LNCaP clone FGC (cell line): ENCODE measurements around the gene RWDD1.
"Not testable (repeated sequence)": the region's sequence is repeated elsewhere in the genome, so short reads cannot be mapped to it uniquely, and the experiment has no call there.

ENCODE experiments used
- DNase-seq: peaks from one replicate; pipeline ENCODE4 v3.0.0-alpha.2; 2011; ENCODE audit warnings: low read depth
- H3K4me3 ChIP-seq: 2 replicates; pipeline ENCODE4 v1.5.1; 2011; ENCODE audit warnings: mild to moderate bottlenecking, low read depth, low read length, control low read depth
- CTCF ChIP-seq: IDR thresholded peaks from 2 replicates; pipeline ENCODE4 v1.5.1; 2012; ENCODE audit warnings: mild to moderate bottlenecking; ENCODE audit not compliant: control insufficient read depth, insufficient read depth; ENCODE audit errors: extremely low read depth

The RWDD1 gene

GRCh38 chr6:116596815-116597214, 25.5 kb downstream of the RWDD1 start:
- H3K4me3 ChIP-seq, result no peak overlapping the region
- no peak for DNase-seq

GRCh38 chr6:116603916-116604315, 32.6 kb downstream of the RWDD1 start:
- DNase-seq, H3K4me3 ChIP-seq: not testable (repeated sequence)

More at GRCh38 chr6:116596815-116597214, 25.5 kb downstream of the RWDD1 start:
- TF ChIP-seq CTCF, result no peak

GRCh38 chr6:116604868-116605267, 33.6 kb downstream of the RWDD1 start:
- not testable (repeated sequence) for DNase-seq, H3K4me3 ChIP-seq

DNA sequence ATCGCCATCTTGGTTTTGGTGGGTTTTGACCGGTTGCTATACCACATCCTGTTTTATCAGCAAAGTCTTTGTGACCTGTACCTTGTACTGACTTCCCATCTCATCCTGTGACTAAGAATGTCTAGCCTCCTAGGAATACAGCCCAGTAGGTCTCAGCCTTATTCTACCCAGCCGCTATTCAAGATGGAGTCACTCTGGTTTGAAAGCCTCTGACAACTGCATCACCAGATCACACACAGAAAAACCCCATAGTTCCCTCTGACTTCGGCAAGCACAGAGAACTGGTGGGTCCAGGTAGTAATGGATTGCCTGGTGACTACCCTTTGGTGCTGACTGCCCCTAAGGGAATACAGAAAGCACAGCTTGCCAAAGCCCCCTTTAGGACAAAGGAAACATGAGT, 34.6 kb downstream of the RWDD1 start:
- no peak overlapping the region for H3K4me3 ChIP-seq
- no peak for TF ChIP-seq CTCF
- DNase-seq, result no peak

- DNase-seq, result no peak
- no peak overlapping the region for H3K4me3 ChIP-seq
- TF ChIP-seq CTCF, result no peak
Measured at GRCh38 chr6:116611056-116611455, 39.8 kb downstream of the RWDD1 start.

GRCh38 chr6:116615937-116616736, 44.8 kb downstream of the RWDD1 start, which contains the start of gene RSPH4A:
Gene RSPH4A, plus strand, starts transcription at chr6:116616479. Its CDS starts 145 bp downstream, at chr6:116616624.
- peak within 1 kb of the TSS; percentile 58 for H3K4me3 ChIP-seq
- DNase-seq, result peak; percentile 79
- peak; percentile 23; the same call in 1 of the 2 replicates for TF ChIP-seq CTCF

DNA sequence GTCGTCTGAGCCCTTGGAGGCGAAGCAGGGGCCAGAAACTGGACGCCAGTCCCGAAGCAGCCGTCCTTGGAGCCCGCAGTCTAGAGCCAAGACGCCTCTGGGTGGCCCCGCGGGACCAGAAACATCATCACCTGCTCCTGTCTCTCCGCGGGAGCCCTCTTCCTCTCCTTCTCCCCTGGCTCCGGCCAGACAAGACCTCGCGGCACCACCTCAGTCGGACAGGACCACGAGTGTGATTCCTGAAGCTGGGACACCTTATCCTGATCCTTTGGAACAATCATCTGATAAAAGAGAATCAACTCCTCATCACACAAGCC, 45.4 kb downstream of the RWDD1 start:
- TF ChIP-seq CTCF, result no peak
- DNase-seq, result no peak
- peak overlapping the region; percentile 58 for H3K4me3 ChIP-seq

GRCh38 chr6:116624036-116624805, 52.9 kb downstream of the RWDD1 start:
- no peak for TF ChIP-seq CTCF
- no peak overlapping the region for H3K4me3 ChIP-seq
- no peak for DNase-seq
